Measurements from ENCODE around the gene A3GALT2. TPM values are rescaled to one million over a fixed set of nuclear protein-coding genes. Genes with fewer than 3 reads are reported as not detected.

The A3GALT2 gene
- total RNA-seq, 1 experiment from 2014 or later, result not detected

- ChIA-PET POLR2A (no interaction called here), CTCF (interaction anchor here (0.5 to 13.2 kb wide), 17 partner anchors 11 to 235 kb away, joined by 3 to 180 read pairs (median 4); partner anchors contain the start of genes A3GALT2 and ZSCAN20)
- Mint-ChIP-seq H3K36me3 (ENCODE audit: insufficient read depth, unreplicated experiment) (peaks cover 19% of the 10 kb centered on the region), H3K27me3 (ENCODE audit: insufficient read depth, unreplicated experiment) (no peaks in the 10 kb centered on the region), H3K27ac (ENCODE audit: low read depth, unreplicated experiment) (no peak overlapping the region), H3K4me3 (ENCODE audit: unreplicated experiment) (no peak overlapping the region), H3K9me3 (ENCODE audit: unreplicated experiment) (no peaks in the 10 kb centered on the region), H3K4me1 (ENCODE audit: insufficient read depth, unreplicated experiment) (peaks cover 6% of the 10 kb centered on the region)
- no peak for TF ChIP-seq CTCF (IDR thresholded peaks at IDR 0.05; ENCODE audit: unreplicated experiment)
- DNase-seq (ENCODE audit: unreplicated experiment), result no peak
- no TSS peak for BruUV-seq (replicated peaks)
- intact Hi-C loops (cut with micrococcal nuclease), result loop anchor here (2.0 to 5.0 kb wide), 2 partner anchors 244 to 274 kb away; no protein-coding TSS in a partner anchor
Observed at GRCh38 chr1:33368431-33368830, 47.5 kb upstream of the A3GALT2 start.

GRCh38 chr1:33367485-33368405 lies 46.8 kb upstream of the A3GALT2 start:
- Mint-ChIP-seq H3K36me3 (ENCODE audit: insufficient read depth, unreplicated experiment) (peaks cover 18% of the 10 kb centered on the region), H3K27ac (ENCODE audit: low read depth, unreplicated experiment) (no peak overlapping the region), H3K4me3 (ENCODE audit: unreplicated experiment) (no peak overlapping the region), H3K9me3 (ENCODE audit: unreplicated experiment) (no peaks in the 10 kb centered on the region), H3K27me3 (ENCODE audit: insufficient read depth, unreplicated experiment) (no peaks in the 10 kb centered on the region), H3K4me1 (ENCODE audit: insufficient read depth, unreplicated experiment) (peaks cover 6% of the 10 kb centered on the region)
- peak; percentile 95 for TF ChIP-seq CTCF (IDR thresholded peaks at IDR 0.05; ENCODE audit: unreplicated experiment)
- intact Hi-C loops (cut with micrococcal nuclease), result loop anchor here (1.0 to 5.0 kb wide), 8 partner anchors 39 to 273 kb away; no protein-coding TSS in a partner anchor
- peak; percentile 84 for DNase-seq (ENCODE audit: unreplicated experiment)
- BruUV-seq (replicated peaks), result no TSS peak
- POLR2A ChIA-PET, result no interaction called here
- CTCF ChIA-PET, result interaction anchor here (0.5 to 13.2 kb wide), 20 partner anchors 11 to 234 kb away, joined by 3 to 180 read pairs (median 3); partner anchors contain the start of genes A3GALT2 and ZSCAN20

- ChIA-PET CTCF (interaction anchor here (0.5 to 13.2 kb wide), 13 partner anchors 10 to 492 kb away, joined by 3 to 180 read pairs (median 3); partner anchors contain the start of genes A3GALT2 and ZSCAN20), POLR2A (interaction anchor here (0.6 kb wide), 1 partner anchor 66 kb away, joined by 4 read pairs; no protein-coding TSS in a partner anchor)
- intact Hi-C loops (cut with micrococcal nuclease), result loop anchor here (1.0 to 5.0 kb wide), 7 partner anchors 39 to 254 kb away; no protein-coding TSS in a partner anchor
- no peaks in the 10 kb centered on the region for H3K27me3 Mint-ChIP-seq (ENCODE audit: insufficient read depth, unreplicated experiment)
- no peaks in the 10 kb centered on the region for H3K9me3 Mint-ChIP-seq (ENCODE audit: unreplicated experiment)
- no TSS peak for BruUV-seq (replicated peaks)
- H3K27ac Mint-ChIP-seq (ENCODE audit: low read depth, unreplicated experiment), result no peak overlapping the region
- DNase-seq (ENCODE audit: unreplicated experiment), result no peak
- peaks cover 6% of the 10 kb centered on the region for H3K4me1 Mint-ChIP-seq (ENCODE audit: insufficient read depth, unreplicated experiment)
- no peak overlapping the region for H3K4me3 Mint-ChIP-seq (ENCODE audit: unreplicated experiment)
- no peak for TF ChIP-seq CTCF (IDR thresholded peaks at IDR 0.05; ENCODE audit: unreplicated experiment)
- peaks cover 13% of the 10 kb centered on the region for H3K36me3 Mint-ChIP-seq (ENCODE audit: insufficient read depth, unreplicated experiment)
Observed at GRCh38 chr1:33366762-33367484, 46.0 kb upstream of the A3GALT2 start.

Data from MCF 10A (cell line).